ENCODE measurements around the gene EPC2.

The EPC2 gene, protein sequence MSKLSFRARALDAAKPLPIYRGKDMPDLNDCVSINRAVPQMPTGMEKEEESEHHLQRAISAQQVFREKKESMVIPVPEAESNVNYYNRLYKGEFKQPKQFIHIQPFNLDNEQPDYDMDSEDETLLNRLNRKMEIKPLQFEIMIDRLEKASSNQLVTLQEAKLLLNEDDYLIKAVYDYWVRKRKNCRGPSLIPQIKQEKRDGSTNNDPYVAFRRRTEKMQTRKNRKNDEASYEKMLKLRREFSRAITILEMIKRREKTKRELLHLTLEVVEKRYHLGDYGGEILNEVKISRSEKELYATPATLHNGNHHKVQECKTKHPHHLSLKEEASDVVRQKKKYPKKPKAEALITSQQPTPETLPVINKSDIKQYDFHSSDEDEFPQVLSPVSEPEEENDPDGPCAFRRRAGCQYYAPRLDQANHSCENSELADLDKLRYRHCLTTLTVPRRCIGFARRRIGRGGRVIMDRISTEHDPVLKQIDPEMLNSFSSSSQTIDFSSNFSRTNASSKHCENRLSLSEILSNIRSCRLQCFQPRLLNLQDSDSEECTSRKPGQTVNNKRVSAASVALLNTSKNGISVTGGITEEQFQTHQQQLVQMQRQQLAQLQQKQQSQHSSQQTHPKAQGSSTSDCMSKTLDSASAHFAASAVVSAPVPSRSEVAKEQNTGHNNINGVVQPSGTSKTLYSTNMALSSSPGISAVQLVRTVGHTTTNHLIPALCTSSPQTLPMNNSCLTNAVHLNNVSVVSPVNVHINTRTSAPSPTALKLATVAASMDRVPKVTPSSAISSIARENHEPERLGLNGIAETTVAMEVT

DNA sequence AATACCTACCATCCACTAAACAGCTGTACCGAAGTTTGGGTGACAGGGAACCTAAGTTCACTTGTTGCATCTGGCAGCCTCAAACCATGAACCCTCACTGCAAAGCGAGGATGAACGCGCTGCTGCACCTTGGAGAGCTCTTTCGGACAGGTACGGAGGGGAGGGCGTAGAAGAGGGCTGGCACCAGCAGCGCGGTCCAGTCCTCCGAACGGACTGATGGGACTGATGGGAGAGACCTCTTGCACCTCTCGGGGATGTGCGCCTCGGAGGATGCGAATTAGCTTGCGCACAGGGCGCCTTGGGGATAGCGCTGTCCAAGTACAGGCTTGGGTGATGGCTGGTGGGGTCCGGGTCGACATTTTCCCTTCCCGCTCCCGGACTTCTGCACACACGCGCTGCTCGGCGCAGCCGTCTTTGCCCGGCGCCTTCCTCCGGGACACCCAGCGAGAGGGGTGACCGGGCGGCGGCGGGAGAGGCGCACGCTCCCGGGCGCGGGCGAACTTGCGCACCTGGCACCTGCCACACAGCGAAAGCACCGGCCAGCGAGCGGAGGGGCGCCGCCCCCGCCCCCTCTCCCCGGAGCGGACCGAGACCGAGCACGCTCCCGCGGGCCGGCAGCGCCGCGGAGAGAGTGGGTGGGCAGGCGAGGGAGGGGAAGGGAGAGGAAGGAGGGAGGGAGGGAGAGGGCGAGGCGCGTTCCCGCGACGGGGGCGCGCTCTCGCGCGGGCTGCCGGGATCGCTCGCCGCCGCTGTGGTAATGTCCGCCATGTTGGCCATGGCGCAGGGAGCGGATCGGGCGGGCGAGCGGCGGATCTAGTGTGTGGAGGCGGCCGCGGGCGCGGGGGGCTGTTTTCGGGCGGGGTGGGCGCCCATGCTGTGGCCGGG is at the start of gene EPC2:
Gene EPC2, plus strand, starts transcription at position 754 of the 885 bp plus-strand sequence. CDS start 267 bp downstream, outside the sequence.
- no peaks in the 10 kb centered on the region for H3K27me3 ChIP-seq (ENCODE audit: low read depth, low read length)
- peak within 1 kb of the TSS; percentile 90 to 91 for H3K4me3 ChIP-seq (ENCODE audit: low read depth in 1 of 2, low read length in 2 of 2)
- peak within 1 kb of the TSS; percentile 91 for H3K27ac ChIP-seq (ENCODE audit: low read length)
- peaks cover 0 to 24% of the 10 kb centered on the region in 2 donors for H3K4me1 ChIP-seq (ENCODE audit: control insufficient read depth in 1 of 2, insufficient read depth in 2 of 2, low read length in 2 of 2)
- no peaks in the 10 kb centered on the region for H3K9me3 ChIP-seq (ENCODE audit: control insufficient read depth in 1 of 2, low read length in 2 of 2)
- no peaks in the 10 kb centered on the region for H3K36me3 ChIP-seq (ENCODE audit: control insufficient read depth in 1 of 2, insufficient read depth in 2 of 2, low read length in 2 of 2)

DNA sequence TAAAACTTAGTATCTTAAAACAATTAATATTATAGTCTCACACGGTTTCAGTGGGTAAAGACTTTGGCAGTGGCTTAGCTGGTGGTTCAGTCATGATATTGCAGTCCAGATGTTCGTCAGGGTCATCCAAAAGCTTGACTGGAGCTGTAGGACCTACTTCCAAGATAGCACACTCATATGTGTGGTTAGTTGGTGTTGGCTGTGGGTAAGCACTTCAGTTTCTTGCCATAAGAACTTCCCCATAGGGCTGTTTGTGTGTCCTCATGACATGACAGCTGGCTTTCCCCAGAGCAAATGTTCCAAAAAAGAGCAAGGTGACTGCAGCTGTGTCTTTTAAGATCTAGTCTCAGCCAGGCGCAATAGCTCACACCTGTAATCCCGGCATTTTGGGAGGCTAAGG is 48.5 kb upstream of the EPC2 start:
- no peaks in the 10 kb centered on the region for H3K27me3 ChIP-seq (ENCODE audit: low read depth, low read length)
- no peaks in the 10 kb centered on the region for H3K36me3 ChIP-seq (ENCODE audit: control insufficient read depth in 1 of 2, insufficient read depth in 2 of 2, low read length in 2 of 2)
- H3K9me3 ChIP-seq (ENCODE audit: control insufficient read depth in 1 of 2, low read length in 2 of 2) = peaks cover 6 to 11% of the 10 kb centered on the region in 2 donors
- H3K4me1 ChIP-seq (ENCODE audit: control insufficient read depth in 1 of 2, insufficient read depth in 2 of 2, low read length in 2 of 2) = no peaks in the 10 kb centered on the region
- H3K27ac ChIP-seq (ENCODE audit: low read length) = no peak overlapping the region
- no peak overlapping the region for H3K4me3 ChIP-seq (ENCODE audit: low read depth in 1 of 2, low read length in 2 of 2)

DNA sequence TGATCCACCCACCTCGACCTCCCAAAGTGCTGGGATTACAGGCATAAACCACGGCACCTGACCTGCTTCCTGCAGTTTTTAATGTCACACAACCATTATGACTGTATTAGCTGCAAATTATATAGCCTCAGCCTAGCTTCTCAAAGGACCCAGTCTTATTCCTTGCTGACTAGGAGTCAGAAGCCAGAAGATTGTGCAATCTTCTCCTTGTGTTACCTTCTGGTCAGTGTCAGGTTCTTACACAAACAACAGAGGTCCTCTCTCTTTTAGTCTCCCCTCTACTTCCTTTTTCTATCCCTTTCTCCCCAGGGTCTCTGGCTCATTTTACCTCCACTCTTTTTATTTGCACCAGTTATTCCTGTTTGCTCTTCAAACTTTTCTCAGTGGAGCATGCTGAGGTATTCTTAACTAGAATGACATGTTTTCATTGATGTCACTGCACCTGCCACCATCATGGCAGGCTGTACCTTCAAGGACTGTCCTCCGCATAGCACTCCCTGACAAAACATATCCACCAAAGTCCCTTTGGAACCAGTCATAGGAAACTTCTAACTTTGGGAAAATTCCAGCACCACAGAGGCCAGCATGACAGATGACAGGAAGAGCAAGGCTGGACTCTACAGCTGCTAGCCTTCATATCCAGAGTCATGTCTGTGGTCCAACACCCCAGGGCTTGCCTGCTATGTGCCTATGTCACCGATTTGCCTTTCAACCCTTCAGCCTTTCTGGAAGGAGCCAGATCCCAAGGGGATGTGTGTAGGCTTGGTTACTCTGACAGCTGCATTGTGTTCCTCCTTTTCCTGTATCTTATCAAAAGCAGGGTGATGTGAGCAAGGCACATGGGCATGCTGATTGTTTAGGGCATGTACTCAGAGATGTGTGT is 45.2 kb upstream of the EPC2 start:
- Histone ChIP-seq H3K36me3 (ENCODE audit: control insufficient read depth in 1 of 2, insufficient read depth in 2 of 2, low read length in 2 of 2) (no peaks in the 10 kb centered on the region), H3K27me3 (ENCODE audit: low read depth, low read length) (no peaks in the 10 kb centered on the region), H3K9me3 (ENCODE audit: control insufficient read depth in 1 of 2, low read length in 2 of 2) (peaks cover 9 to 21% of the 10 kb centered on the region in 2 donors), H3K4me3 (ENCODE audit: low read depth in 1 of 2, low read length in 2 of 2) (no peak overlapping the region), H3K4me1 (ENCODE audit: control insufficient read depth in 1 of 2, insufficient read depth in 2 of 2, low read length in 2 of 2) (no peaks in the 10 kb centered on the region), H3K27ac (ENCODE audit: low read length) (no peak overlapping the region)

DNA sequence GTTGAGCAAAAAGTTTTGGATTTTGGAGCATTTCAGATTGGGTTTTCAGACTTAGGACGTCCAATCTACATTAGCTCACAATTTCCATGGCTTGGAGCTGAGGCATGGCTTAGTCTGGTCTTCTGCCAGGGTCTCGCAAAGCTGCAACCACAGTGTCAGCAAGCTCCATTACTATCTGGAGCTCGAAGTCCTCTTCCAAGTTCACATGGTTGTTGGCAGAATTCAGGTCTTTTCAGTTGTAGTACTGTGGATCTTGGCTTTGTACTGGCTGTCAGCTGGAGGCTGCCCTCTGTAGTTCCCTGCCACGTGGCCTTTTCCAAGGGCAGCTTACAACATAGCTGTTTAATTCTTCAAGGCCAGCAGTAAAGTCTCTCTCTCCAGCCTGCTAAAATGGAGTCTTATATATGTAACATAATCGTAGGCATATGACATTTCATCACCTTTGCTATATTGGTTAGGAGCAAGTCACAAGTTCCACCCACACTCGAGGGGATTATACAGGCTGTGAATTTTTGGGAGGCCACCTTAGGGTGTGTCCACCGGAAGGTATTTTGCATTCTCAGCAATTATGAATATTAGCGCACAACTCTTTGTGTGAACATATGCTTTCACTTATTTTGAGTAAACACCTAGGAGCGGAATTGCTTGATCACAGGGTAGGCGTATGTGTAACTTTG is 41.5 kb upstream of the EPC2 start:
- H3K4me1 ChIP-seq (ENCODE audit: control insufficient read depth in 1 of 2, insufficient read depth in 2 of 2, low read length in 2 of 2) = no peaks in the 10 kb centered on the region
- H3K9me3 ChIP-seq (ENCODE audit: control insufficient read depth in 1 of 2, low read length in 2 of 2) = peaks cover 9 to 21% of the 10 kb centered on the region in 2 donors
- H3K36me3 ChIP-seq (ENCODE audit: control insufficient read depth in 1 of 2, insufficient read depth in 2 of 2, low read length in 2 of 2) = no peaks in the 10 kb centered on the region
- H3K4me3 ChIP-seq (ENCODE audit: low read depth in 1 of 2, low read length in 2 of 2) = no peak overlapping the region
- no peaks in the 10 kb centered on the region for H3K27me3 ChIP-seq (ENCODE audit: low read depth, low read length)
- no peak overlapping the region for H3K27ac ChIP-seq (ENCODE audit: low read length)

DNA sequence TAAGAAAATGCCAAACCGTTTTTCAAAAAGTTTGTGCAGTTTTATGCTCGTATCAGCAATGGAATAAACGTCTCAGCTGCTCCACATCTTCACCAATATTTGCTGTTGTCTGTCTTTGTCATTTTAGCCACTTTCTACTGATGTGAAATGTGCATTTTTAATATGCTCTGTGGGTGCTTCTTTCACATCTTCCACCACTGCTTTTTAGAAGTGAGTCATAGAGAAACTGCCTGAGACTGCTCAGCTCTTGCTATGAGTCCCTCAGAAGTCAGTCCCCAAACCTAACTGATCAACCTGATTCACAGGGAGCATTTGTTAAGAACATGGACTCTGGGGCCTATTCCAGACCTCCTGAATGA is 41.0 kb upstream of the EPC2 start:
- Histone ChIP-seq H3K4me1 (ENCODE audit: control insufficient read depth in 1 of 2, insufficient read depth in 2 of 2, low read length in 2 of 2) (no peaks in the 10 kb centered on the region), H3K36me3 (ENCODE audit: control insufficient read depth in 1 of 2, insufficient read depth in 2 of 2, low read length in 2 of 2) (no peaks in the 10 kb centered on the region), H3K27ac (ENCODE audit: low read length) (no peak overlapping the region), H3K9me3 (ENCODE audit: control insufficient read depth in 1 of 2, low read length in 2 of 2) (peaks cover 9 to 21% of the 10 kb centered on the region in 2 donors), H3K4me3 (ENCODE audit: low read depth in 1 of 2, low read length in 2 of 2) (no peak overlapping the region), H3K27me3 (ENCODE audit: low read depth, low read length) (no peaks in the 10 kb centered on the region)

DNA sequence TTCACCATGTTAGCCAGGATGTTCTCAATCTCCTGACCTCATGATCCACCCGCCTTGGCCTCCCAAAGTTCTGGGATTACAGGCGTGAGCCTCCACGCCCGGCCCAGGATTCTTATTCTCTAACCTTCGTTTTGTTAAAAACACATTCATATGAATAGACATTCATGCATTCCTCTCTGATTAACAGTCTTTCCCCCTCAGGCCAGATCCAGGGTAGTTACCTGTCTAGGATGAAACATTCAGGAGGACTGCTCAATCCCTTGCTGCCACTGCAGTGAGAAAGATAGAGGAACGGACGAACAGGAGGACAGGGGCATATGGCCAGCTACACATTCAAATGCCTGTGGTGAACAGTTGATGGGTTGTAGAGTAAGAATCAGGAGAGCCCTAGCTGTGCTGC is 39.6 kb upstream of the EPC2 start:
- no peak overlapping the region for H3K4me3 ChIP-seq (ENCODE audit: low read depth in 1 of 2, low read length in 2 of 2)
- H3K36me3 ChIP-seq (ENCODE audit: control insufficient read depth in 1 of 2, insufficient read depth in 2 of 2, low read length in 2 of 2) = no peaks in the 10 kb centered on the region
- no peak overlapping the region for H3K27ac ChIP-seq (ENCODE audit: low read length)
- H3K27me3 ChIP-seq (ENCODE audit: low read depth, low read length) = no peaks in the 10 kb centered on the region
- peaks cover 9 to 20% of the 10 kb centered on the region in 2 donors for H3K9me3 ChIP-seq (ENCODE audit: control insufficient read depth in 1 of 2, low read length in 2 of 2)
- H3K4me1 ChIP-seq (ENCODE audit: control insufficient read depth in 1 of 2, insufficient read depth in 2 of 2, low read length in 2 of 2) = no peaks in the 10 kb centered on the region

DNA sequence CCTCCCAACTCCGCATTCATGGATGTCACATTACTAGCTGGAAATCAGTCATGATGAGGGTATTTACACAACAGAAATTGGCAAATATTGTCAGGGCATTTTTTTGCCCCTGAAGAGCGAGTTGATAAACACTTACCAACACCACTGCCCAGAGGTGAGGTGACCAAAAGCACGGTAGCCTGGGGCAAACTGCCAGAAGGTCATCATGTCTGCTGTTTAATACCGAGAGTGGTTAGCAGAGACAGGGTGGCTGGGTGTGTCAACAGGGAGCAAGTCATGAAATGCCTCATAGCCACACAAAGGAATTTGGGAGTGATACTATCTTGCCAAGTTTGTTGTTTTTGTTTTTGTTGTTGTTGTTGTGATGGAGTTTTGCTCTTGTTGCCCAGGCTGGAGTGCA is 37.0 kb upstream of the EPC2 start:
- Histone ChIP-seq H3K27me3 (ENCODE audit: low read depth, low read length) (no peaks in the 10 kb centered on the region), H3K9me3 (ENCODE audit: control insufficient read depth in 1 of 2, low read length in 2 of 2) (peaks cover 3 to 5% of the 10 kb centered on the region in 2 donors), H3K36me3 (ENCODE audit: control insufficient read depth in 1 of 2, insufficient read depth in 2 of 2, low read length in 2 of 2) (no peaks in the 10 kb centered on the region), H3K4me3 (ENCODE audit: low read depth in 1 of 2, low read length in 2 of 2) (no peak overlapping the region), H3K27ac (ENCODE audit: low read length) (no peak overlapping the region), H3K4me1 (ENCODE audit: control insufficient read depth in 1 of 2, insufficient read depth in 2 of 2, low read length in 2 of 2) (no peaks in the 10 kb centered on the region)

DNA sequence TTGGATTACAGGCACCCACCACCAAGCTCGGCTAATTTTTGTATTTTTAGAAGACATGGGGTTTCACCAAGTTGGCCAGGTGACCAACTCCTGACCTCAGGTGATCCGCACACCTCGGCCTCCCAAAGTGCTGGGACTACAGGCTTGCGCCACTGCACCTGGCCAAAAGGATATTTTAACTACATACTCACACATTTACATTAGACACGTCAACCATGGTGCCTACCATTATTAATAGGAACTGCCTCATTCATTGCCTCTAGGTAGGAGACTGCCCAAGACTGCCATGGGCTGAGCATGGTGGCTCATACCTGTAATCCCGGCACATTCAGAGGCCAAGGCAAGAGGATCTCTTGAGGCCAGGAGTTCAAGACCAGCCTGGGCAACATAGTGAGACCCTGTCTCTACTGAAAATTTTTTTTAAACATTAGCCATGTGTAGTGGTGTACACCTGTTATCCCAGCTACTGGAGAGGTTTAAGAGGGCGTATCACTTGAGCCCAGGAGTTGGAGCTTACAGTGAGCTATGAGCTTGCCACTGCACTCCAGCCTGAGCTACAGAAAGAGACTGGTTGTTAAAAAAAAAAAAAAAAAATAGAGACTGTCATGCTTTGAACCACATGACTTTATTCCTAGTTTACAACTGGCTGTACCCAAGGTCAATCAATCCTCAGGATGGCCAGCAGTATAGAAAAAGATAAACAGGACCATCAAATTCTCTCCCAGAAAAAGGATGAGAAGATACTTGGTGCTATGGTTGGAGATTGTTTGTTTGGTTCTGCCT is 31.1 kb upstream of the EPC2 start:
- Histone ChIP-seq H3K9me3 (ENCODE audit: control insufficient read depth in 1 of 2, low read length in 2 of 2) (no peaks in the 10 kb centered on the region), H3K4me3 (ENCODE audit: low read depth in 1 of 2, low read length in 2 of 2) (no peak overlapping the region), H3K36me3 (ENCODE audit: control insufficient read depth in 1 of 2, insufficient read depth in 2 of 2, low read length in 2 of 2) (no peaks in the 10 kb centered on the region), H3K4me1 (ENCODE audit: control insufficient read depth in 1 of 2, insufficient read depth in 2 of 2, low read length in 2 of 2) (peaks cover 11 to 22% of the 10 kb centered on the region in 2 donors), H3K27me3 (ENCODE audit: low read depth, low read length) (no peaks in the 10 kb centered on the region), H3K27ac (ENCODE audit: low read length) (no peak overlapping the region)

DNA sequence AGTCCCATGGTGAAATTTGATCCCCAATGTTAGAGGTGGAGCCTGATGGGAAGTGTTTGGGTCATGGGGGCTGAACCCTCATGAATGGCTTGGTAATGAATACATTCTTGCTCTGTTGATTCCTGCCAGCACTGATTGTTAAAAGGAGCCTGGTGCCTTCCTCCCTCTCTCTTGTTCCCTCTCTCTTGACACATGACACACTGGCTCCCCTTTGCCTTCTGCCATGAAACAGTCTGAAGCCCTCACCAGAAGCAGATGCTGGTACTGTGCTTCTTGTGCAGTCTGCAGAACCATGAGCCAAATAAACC is 30.6 kb upstream of the EPC2 start:
- no peak overlapping the region for H3K4me3 ChIP-seq (ENCODE audit: low read depth in 1 of 2, low read length in 2 of 2)
- no peak overlapping the region for H3K27ac ChIP-seq (ENCODE audit: low read length)
- peaks cover 11 to 22% of the 10 kb centered on the region in 2 donors for H3K4me1 ChIP-seq (ENCODE audit: control insufficient read depth in 1 of 2, insufficient read depth in 2 of 2, low read length in 2 of 2)
- H3K27me3 ChIP-seq (ENCODE audit: low read depth, low read length) = no peaks in the 10 kb centered on the region
- H3K9me3 ChIP-seq (ENCODE audit: control insufficient read depth in 1 of 2, low read length in 2 of 2) = no peaks in the 10 kb centered on the region
- H3K36me3 ChIP-seq (ENCODE audit: control insufficient read depth in 1 of 2, insufficient read depth in 2 of 2, low read length in 2 of 2) = no peaks in the 10 kb centered on the region

Data from muscle layer of duodenum (tissue), 2 donors.